H1 (cell line): ENCODE data around the gene DCUN1D3. TPM values are rescaled to one million over a fixed set of nuclear protein-coding genes. Genes with fewer than 3 reads are reported as not detected.

Experiments
- CTCF ChIA-PET: fragments of 300-600 bp; sonication (Branson Sonifier 250); formaldehyde crosslinking; loops from one replicate; lab custom pipeline; 2021; ENCODE audit not compliant: partially characterized antibody; lab: Charles Lee
- POLR2A ChIA-PET: fragments of 300-600 bp; sonication (Branson Sonifier 250); formaldehyde crosslinking; loops from one replicate; lab custom pipeline; 2021; ENCODE audit warnings: inconsistent platforms; ENCODE audit not compliant: partially characterized antibody; lab: Charles Lee
- DNase-seq, 2 experiments: peaks; one replicate each; pipeline versions ENCODE4 v3.0.0 to v3.0.0-alpha.2; 2010 to 2022; ENCODE audit warnings: low spot score in 2 of 2, low read depth in 1 of 2, mixed read lengths in 1 of 2
- FAIRE-seq: peaks from 2 replicates; lab custom pipeline; 2011; peaks lifted over from hg19 to GRCh38; lab: Jason Lieb, UNC
- H2AFZ ChIP-seq: 2 replicates; pipeline ENCODE4 v1.8.1; 2012; ENCODE audit warnings: low read length, inconsistent platforms
- H2AK5ac ChIP-seq: 2 replicates; pipeline ENCODE4 v1.6.1; 2013; ENCODE audit warnings: low read depth, low read length
- H2BK120ac ChIP-seq: replicated peaks from 2 replicates; pipeline ENCODE3; 2013; ENCODE audit warnings: low read depth, low read length, inconsistent platforms
- H2BK12ac ChIP-seq: 2 replicates; pipeline ENCODE4 v1.6.1; 2013; ENCODE audit warnings: low read depth, low read length
- H2BK15ac ChIP-seq: 2 replicates; pipeline ENCODE4 v1.6.1; 2013; ENCODE audit warnings: low read length
- H2BK20ac ChIP-seq: 2 replicates; pipeline ENCODE4 v1.6.1; 2013; ENCODE audit warnings: low read length
- H2BK5ac ChIP-seq: 2 replicates; pipeline ENCODE4 v1.6.1; 2013; ENCODE audit warnings: low read depth, low read length
- H3K14ac ChIP-seq: 2 replicates; pipeline ENCODE4 v1.6.1; 2013; ENCODE audit warnings: inconsistent platforms; ENCODE audit not compliant: insufficient read length
- H3K18ac ChIP-seq: 2 replicates; pipeline ENCODE4 v1.6.1; 2013; ENCODE audit warnings: low read length; ENCODE audit errors: extremely low read depth
- H3K23ac ChIP-seq: 2 replicates; pipeline ENCODE4 v1.6.1; 2013; ENCODE audit warnings: inconsistent platforms; ENCODE audit not compliant: insufficient read length
- H3K23me2 ChIP-seq: 2 replicates; pipeline ENCODE4 v1.6.1; 2013; ENCODE audit warnings: low read depth, low read length
- H3K27ac ChIP-seq: 2 replicates; pipeline ENCODE4 v1.6.1; 2011; ENCODE audit warnings: low read depth, low read length, inconsistent platforms
- H3K27me3 ChIP-seq, 4 experiments: replicated peaks in 1 of 4; 1 replicate in 1 of 4; 2 replicates in 3 of 4; pipeline versions ENCODE4 v1.6.1 to v1.8.1; 2011 to 2013; ENCODE audit warnings: low read length in 3 of 4, mild to moderate bottlenecking in 3 of 4, inconsistent platforms in 2 of 4, mixed read lengths in 2 of 4, moderate library complexity in 1 of 4; ENCODE audit not compliant: control insufficient read depth in 3 of 4, insufficient read depth in 3 of 4; ENCODE audit errors: extremely low read depth in 1 of 4
- H3K36me3 ChIP-seq, 4 experiments: 2 replicates each; pipeline versions ENCODE4 v1.6.1 to v1.8.1; 2011 to 2013; ENCODE audit warnings: mild to moderate bottlenecking in 4 of 4, low read length in 3 of 4, moderate library complexity in 2 of 4, control low read depth in 1 of 4, inconsistent platforms in 1 of 4; ENCODE audit not compliant: insufficient read depth in 4 of 4, control insufficient read depth in 2 of 4
- H3K4ac ChIP-seq: replicated peaks from 2 replicates; pipeline ENCODE3; 2013; ENCODE audit warnings: low read length, low read depth, mixed read lengths, inconsistent platforms; ENCODE audit not compliant: insufficient read length
- H3K4me1 ChIP-seq, 4 experiments: replicated peaks in 1 of 4; 1 replicate in 1 of 4; 2 replicates in 3 of 4; pipeline versions ENCODE4 v1.6.1 to v1.8.1; 2011 to 2013; ENCODE audit warnings: low read length in 3 of 4, inconsistent platforms in 2 of 4, mixed read lengths in 1 of 4; ENCODE audit not compliant: insufficient read depth in 4 of 4, control insufficient read depth in 3 of 4
- H3K4me2 ChIP-seq, 2 experiments: 2 replicates each; pipeline versions ENCODE4 v1.6.1 to v1.8.1; 2011 to 2013; ENCODE audit warnings: low read depth in 2 of 2, low read length in 2 of 2, control low read depth in 1 of 2, inconsistent platforms in 1 of 2, mild to moderate bottlenecking in 1 of 2; ENCODE audit not compliant: insufficient read depth in 1 of 2
- H3K4me3 ChIP-seq, 4 experiments: fragments of 200-600, 300-600 bp in 1 of 4; sonication (generic), shearing (Covaris generic), sonication (Bioruptor Twin) in 1 of 4; 2 replicates each; pipeline versions ENCODE4 v1.5.1 to v1.8.1; 2011 to 2016; ENCODE audit warnings: low read length in 4 of 4, low read depth in 3 of 4, control low read depth in 2 of 4, inconsistent platforms in 2 of 4, mild to moderate bottlenecking in 2 of 4, mixed read lengths in 1 of 4, moderate library complexity in 1 of 4; ENCODE audit not compliant: insufficient read depth in 2 of 4; ENCODE audit errors: extremely low read depth in 1 of 4
- H3K56ac ChIP-seq: replicated peaks from 2 replicates; pipeline ENCODE3; 2013; ENCODE audit warnings: low read depth, mild to moderate bottlenecking, mixed read lengths, low read length, inconsistent platforms; ENCODE audit not compliant: insufficient read length
- H3K79me1 ChIP-seq: 2 replicates; pipeline ENCODE4 v1.6.1; 2013; ENCODE audit warnings: low read depth, low read length, control low read depth
- H3K79me2 ChIP-seq, 2 experiments: 2 replicates each; pipeline versions ENCODE4 v1.6.1 to v1.8.1; 2012 to 2013; ENCODE audit warnings: low read length in 2 of 2, mild to moderate bottlenecking in 2 of 2, inconsistent platforms in 1 of 2; ENCODE audit not compliant: insufficient read depth in 2 of 2, control insufficient read depth in 1 of 2
- H3K9ac ChIP-seq, 4 experiments: replicated peaks in 1 of 4; 1 replicate in 1 of 4; 2 replicates in 3 of 4; pipeline versions ENCODE4 v1.6.1 to v1.8.1; 2011 to 2013; ENCODE audit warnings: low read depth in 3 of 4, low read length in 3 of 4, control low read depth in 2 of 4, mild to moderate bottlenecking in 2 of 4, moderate library complexity in 2 of 4, inconsistent platforms in 1 of 4; ENCODE audit errors: extremely low read depth in 1 of 4
- H3K9me3 ChIP-seq, 2 experiments: 2 replicates each; pipeline versions ENCODE4 v1.6.1 to v1.8.1; 2012 to 2013; ENCODE audit warnings: mild to moderate bottlenecking in 2 of 2, moderate library complexity in 2 of 2, control low read depth in 1 of 2, inconsistent platforms in 1 of 2, low read depth in 1 of 2, low read length in 1 of 2, mixed read lengths in 1 of 2; ENCODE audit not compliant: insufficient read depth in 2 of 2
- H4K20me1 ChIP-seq, 2 experiments: replicated peaks in 1 of 2; 2 replicates each; pipeline versions ENCODE3 to v1.8.1; 2011 to 2013; ENCODE audit warnings: inconsistent platforms in 2 of 2, low read length in 2 of 2, mild to moderate bottlenecking in 1 of 2; ENCODE audit not compliant: insufficient read depth in 2 of 2, control insufficient read depth in 1 of 2
- H4K5ac ChIP-seq: 2 replicates; pipeline ENCODE4 v1.6.1; 2013; ENCODE audit warnings: low read length, low read depth, mixed read lengths, inconsistent platforms; ENCODE audit not compliant: insufficient read length
- H4K8ac ChIP-seq: 2 replicates; pipeline ENCODE4 v1.8.0; 2013; ENCODE audit warnings: mild to moderate bottlenecking, moderate library complexity, low read length, inconsistent platforms; ENCODE audit not compliant: insufficient read depth; ENCODE audit errors: extremely low read depth
- H4K91ac ChIP-seq: replicated peaks from 2 replicates; pipeline ENCODE3; 2013; ENCODE audit warnings: low read length, mixed read lengths, inconsistent platforms; ENCODE audit not compliant: insufficient read length
- CHD1 ChIP-seq: IDR thresholded peaks from 2 replicates; pipeline ENCODE4 v1.6.1; 2012; ENCODE audit warnings: low read depth, low read length, improper control_type of control experiment
- EP300 ChIP-seq, 2 experiments: IDR thresholded peaks; 1 replicate in 1 of 2; 2 replicates in 1 of 2; pipeline ENCODE4 v1.6.1; 2011 to 2012; ENCODE audit warnings: low read depth in 2 of 2, low read length in 2 of 2, mild to moderate bottlenecking in 2 of 2, borderline replicate concordance in 1 of 2, inconsistent platforms in 1 of 2, moderate library complexity in 1 of 2
- FOSL1 ChIP-seq: IDR thresholded peaks from 2 replicates; pipeline ENCODE4 v1.6.1; 2011; ENCODE audit warnings: mild to moderate bottlenecking, low read depth, low read length, moderate library complexity; ENCODE audit not compliant: insufficient read depth
- KDM1A ChIP-seq: fragments of 200-600, 300-600 bp; sonication (generic); IDR thresholded peaks from 2 replicates; pipeline ENCODE4 v1.7.1; 2016; ENCODE audit warnings: mild to moderate bottlenecking, low read length, borderline replicate concordance
- MAFK ChIP-seq: IDR thresholded peaks from 2 replicates; pipeline ENCODE4 v1.6.1; 2012; ENCODE audit warnings: low read depth, mild to moderate bottlenecking, improper control_type of control experiment, low read length
- SIRT6 ChIP-seq: IDR thresholded peaks from one replicate; pipeline ENCODE4 v1.7.1; 2012; ENCODE audit warnings: low read length, inconsistent platforms
- SP1 ChIP-seq: IDR thresholded peaks from 2 replicates; pipeline ENCODE4 v1.6.1; 2011; ENCODE audit warnings: low read depth, low read length
- SP2 ChIP-seq: IDR thresholded peaks from 2 replicates; pipeline ENCODE4 v1.6.1; 2012; ENCODE audit warnings: mild to moderate bottlenecking, low read length, inconsistent platforms
- SP4 ChIP-seq: IDR thresholded peaks from 2 replicates; pipeline ENCODE4 v1.6.1; 2012; ENCODE audit warnings: low read length, inconsistent platforms
- SRF ChIP-seq: IDR thresholded peaks from 2 replicates; pipeline ENCODE4 v1.6.1; 2011; ENCODE audit warnings: mild to moderate bottlenecking, low read depth, low read length, moderate library complexity
- TEAD4 ChIP-seq: IDR thresholded peaks from 2 replicates; pipeline ENCODE4 v1.6.1; 2012; ENCODE audit warnings: low read depth, low read length, inconsistent platforms, mixed read lengths
- WGBS, 2 experiments: shearing (Covaris generic) in 1 of 2; methylation state at CpG; one replicate each; pipeline versions ENCODE4 v1.1.6 to v1.1.7; 2013 to 2015; ENCODE audit warnings: low lambda C conversion rate in 2 of 2, mixed read lengths in 2 of 2, inconsistent platforms in 1 of 2, low coverage in 1 of 2, missing lambda C conversion rate in 1 of 2; ENCODE audit not compliant: insufficient replicate concordance in 2 of 2, insufficient coverage in 1 of 2, insufficient read length in 1 of 2; ENCODE audit errors: extremely low coverage in 1 of 2, missing lambda C conversion rate in 1 of 2; 5-methylcytosine and 5-hydroxymethylcytosine counted together
- polyA plus RNA-seq, 7 experiments: library from polyadenylated mRNA; depleted of rRNA in 3 of 7; stranded (reverse) in 5 of 7; unstranded in 2 of 7; fragments of >200 nt in 5 of 7; fragments of 200-250 nt in 2 of 7; gene quantifications; 1 replicate in 5 of 7; 2 replicates in 1 of 7; 4 replicates in 1 of 7; pipeline versions ENCODE4 v1.2.1 to v1.2.3, GENCODE V29; 2011 to 2013; ENCODE audit warnings: missing spikeins in 2 of 7, mixed read lengths in 2 of 7
- total RNA-seq: library from RNA; stranded (reverse); fragmentation: NEBNext Ultra II Directional; extraction: Animal tissue kit (Norgen Biotek cat#: 25700); gene quantifications from 2 replicates; pipeline ENCODE4 v1.2.1, GENCODE V29; 2021
- TF ChIP-seq, protein P1 (sequence below): IDR thresholded peaks from 2 replicates; pipeline ENCODE4 v1.6.1; 2012; ENCODE audit warnings: low read length, inconsistent platforms

DCUN1D3 gene
- total and polyA plus RNA-seq, 2 of the 8 experiments (the other 6 are each of a cell fraction or from before 2014, with no cell fraction given), result 3.5 to 18.2 TPM

DNA sequence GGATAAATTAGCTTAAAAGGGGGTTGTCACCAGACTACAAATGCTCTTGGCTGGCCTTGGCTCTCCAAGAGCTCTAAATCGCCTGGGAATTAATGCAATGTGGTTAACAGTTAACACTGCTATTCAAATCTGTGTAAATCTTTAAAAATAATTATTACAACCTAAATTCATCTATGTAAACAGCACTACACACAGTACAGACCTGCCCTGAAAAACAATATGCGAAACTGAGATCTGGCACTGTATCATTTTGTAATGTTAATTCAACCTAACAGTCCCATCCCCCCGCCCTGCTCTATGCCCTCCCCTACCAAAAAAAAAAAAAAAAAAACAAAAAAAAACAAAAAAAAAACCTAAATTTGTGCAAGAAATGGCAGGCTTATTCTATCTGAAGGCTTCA lies 40.9 kb downstream of the DCUN1D3 start:
- H3K14ac ChIP-seq, result no peak overlapping the region
- H3K27ac ChIP-seq, result no peak overlapping the region
- H3K4me3 ChIP-seq, result no peak overlapping the region
- no peak overlapping the region for H2BK15ac ChIP-seq
- no peak overlapping the region for H4K91ac ChIP-seq
- H3K23me2 ChIP-seq, result no peaks in the 10 kb centered on the region
- no peak overlapping the region for H2BK5ac ChIP-seq
- whole genome bisulfite sequencing, 2 experiments, result 86% methylated on average over 3 of the region's 3 CpGs; no CpG with 5 or more reads in 1 of the 2 experiments
- H4K20me1 ChIP-seq, result peaks cover 0 to 1% of the 10 kb centered on the region in 2 experiments
- no peak overlapping the region for H2BK20ac ChIP-seq
- H4K8ac ChIP-seq, result no peak overlapping the region
- no peak overlapping the region for H3K18ac ChIP-seq
- no peak overlapping the region for H3K9ac ChIP-seq
- H3K79me2 ChIP-seq, result peaks cover 0 to 20% of the 10 kb centered on the region in 2 experiments; a peak in 2 of 4 replicates
- no peaks in the 10 kb centered on the region for H3K9me3 ChIP-seq
- ChIA-PET POLR2A (interaction anchor here (0.9 kb wide), 1 partner anchor 9 kb away, joined by 3 read pairs; no protein-coding TSS in a partner anchor), CTCF (no interaction called here)
- no peak overlapping the region for H2AFZ ChIP-seq
- H3K56ac ChIP-seq, result no peak overlapping the region
- H3K4me2 ChIP-seq, result no peak overlapping the region
- no peak overlapping the region for H3K23ac ChIP-seq
- no peak overlapping the region for H3K4ac ChIP-seq
- peaks cover 0 to 13% (median 2%) of the 10 kb centered on the region in 4 experiments; a peak in 5 of 8 replicates for H3K36me3 ChIP-seq
- H2AK5ac ChIP-seq, result no peak overlapping the region
- H4K5ac ChIP-seq, result no peak overlapping the region
- H3K27me3 ChIP-seq, result no peaks in the 10 kb centered on the region
- FAIRE-seq (no peak), DNase-seq (no peak)
- peaks cover 0 to 6% (median 3%) of the 10 kb centered on the region in 4 experiments; a peak in 3 of 7 replicates for H3K4me1 ChIP-seq
- TF ChIP-seq TEAD4 (no peak), FOSL1 (no peak), SRF (no peak), SP1 (no peak), KDM1A (no peak), MAFK (no peak), SIRT6 (no peak), CHD1 (no peak), EP300 (IDR thresholded peaks at IDR 0.05; ENCODE audit: borderline replicate concordance in 1 of 2, low read depth in 2 of 2, low read length in 2 of 2) (no peak), SP4 (no peak), SP2 (no peak)
- TF ChIP-seq, protein P1, sequence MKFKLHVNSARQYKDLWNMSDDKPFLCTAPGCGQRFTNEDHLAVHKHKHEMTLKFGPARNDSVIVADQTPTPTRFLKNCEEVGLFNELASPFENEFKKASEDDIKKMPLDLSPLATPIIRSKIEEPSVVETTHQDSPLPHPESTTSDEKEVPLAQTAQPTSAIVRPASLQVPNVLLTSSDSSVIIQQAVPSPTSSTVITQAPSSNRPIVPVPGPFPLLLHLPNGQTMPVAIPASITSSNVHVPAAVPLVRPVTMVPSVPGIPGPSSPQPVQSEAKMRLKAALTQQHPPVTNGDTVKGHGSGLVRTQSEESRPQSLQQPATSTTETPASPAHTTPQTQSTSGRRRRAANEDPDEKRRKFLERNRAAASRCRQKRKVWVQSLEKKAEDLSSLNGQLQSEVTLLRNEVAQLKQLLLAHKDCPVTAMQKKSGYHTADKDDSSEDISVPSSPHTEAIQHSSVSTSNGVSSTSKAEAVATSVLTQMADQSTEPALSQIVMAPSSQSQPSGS, result no peak
- no peak overlapping the region for H2BK12ac ChIP-seq
- no peak overlapping the region for H2BK120ac ChIP-seq
- peaks cover 4% of the 10 kb centered on the region; the same call in 1 of the 2 replicates for H3K79me1 ChIP-seq
